Esophagus squamous epithelium (tissue), 5 donors: Measurements from ENCODE around the gene MINDY1. TPM values are rescaled to one million over a fixed set of nuclear protein-coding genes. Genes with fewer than 3 reads are reported as not detected.
A peak's percentile ranks its signal among the peaks of the same experiment; 100 is the strongest.

Source experiments
- DNase-seq: peaks from one replicate; lab custom pipeline; 2025; lab: John Stamatoyannopoulos, UW
- H3K27ac ChIP-seq, 4 donors: fragments of 200-600 bp; sonication (generic); one replicate each; pipeline ENCODE4 v1.5.1; 2016 to 2019; ENCODE audit warnings: mild to moderate bottlenecking in 1 of 4
- H3K27me3 ChIP-seq, 4 donors: fragments of 200-600 bp; sonication (generic); 1 replicate in 3 of 4; 2 replicates in 1 of 4; pipeline versions ENCODE4 v1.5.1 to v1.6.0; 2017 to 2021; ENCODE audit warnings: antibody characterized with exemption in 1 of 4
- H3K36me3 ChIP-seq, 3 donors: fragments of 200-600 bp; sonication (generic); one replicate each; pipeline ENCODE4 v1.5.1; 2016 to 2019
- H3K4me1 ChIP-seq, 3 donors: fragments of 200-600 bp; sonication (generic); one replicate each; pipeline ENCODE4 v1.5.1; 2017 to 2019
- H3K4me3 ChIP-seq, 4 donors: fragments of 200-600 bp; sonication (generic); 1 replicate in 3 of 4; 2 replicates in 1 of 4; pipeline ENCODE4 v1.5.1; 2016 to 2019; ENCODE audit warnings: mild to moderate bottlenecking in 2 of 4, moderate library complexity in 1 of 4
- H3K9me3 ChIP-seq, 3 donors: fragments of 200-600 bp; sonication (generic); one replicate each; pipeline ENCODE4 v1.5.1; 2016 to 2019
- CTCF ChIP-seq, 6 experiments: fragments of 450-650 bp in 4 of 6; fragments of 200-600 bp in 2 of 6; sonication (generic) in 2 of 6; IDR thresholded peaks; one replicate each; pipeline ENCODE4 v1.5.1; 2016 to 2019; ENCODE audit warnings: antibody characterized with exemption in 6 of 6, mild to moderate bottlenecking in 4 of 6, moderate library complexity in 4 of 6
- POLR2A ChIP-seq, 4 donors: fragments of 450-650 bp; IDR thresholded peaks; one replicate each; pipeline ENCODE4 v1.6.1; 2017; ENCODE audit warnings: antibody characterized with exemption in 4 of 4, mild to moderate bottlenecking in 4 of 4, moderate library complexity in 3 of 4
- WGBS, 2 donors: methylation state at CpG; one replicate each; pipeline ENCODE4 v1.1.5; 2018; 5-methylcytosine and 5-hydroxymethylcytosine counted together
- intact Hi-C: fragments of 100-400 bp; cut with DNase I; formaldehyde crosslinking; loops from one replicate; pipeline ENCODE4 v1.15.0; 2022
- total RNA-seq, 4 donors: library from RNA; depleted of rRNA; stranded (reverse); fragments of >200 nt; gene quantifications; one replicate each; pipeline ENCODE4 v1.1.0, GENCODE V29; 2016
- donor health status: DM: yes; HTN: yes; CAD: no.

MINDY1 gene
- total RNA-seq, 4 donors from 2014 or later: 25.4 to 52.5 (median 37.1) TPM

- WGBS, 2 donors: 2 to 3% methylated on average over 5 to 13 of the region's 48 CpGs
- intact Hi-C loops: no loop called here
These were observed 41.4 kb upstream of the MINDY1 start for GRCh38 chr1:151047925-151048644.

GRCh38 chr1:151047591-151047924, 40.9 kb upstream of the MINDY1 start, which contains the start of gene C1orf56:
Gene C1orf56, plus strand, starts transcription at chr1:151047751. Its CDS starts 97 bp downstream, at chr1:151047848.
- Histone ChIP-seq H3K27ac (peak within 1 kb of the TSS; percentile 79 to 94 (median 88)), H3K36me3 (peaks cover under 1 to 57% (median 10%) of the 10 kb centered on the region in 3 donors)
- 0% methylated on average over 1 to 7 of the region's 29 CpGs for WGBS, 2 donors

More at GRCh38 chr1:151047925-151048644, 41.4 kb upstream of the MINDY1 start:
- Histone ChIP-seq H3K9me3 (no peaks in the 10 kb centered on the region), H3K27ac (peak overlapping the region; percentile 79 to 94 (median 88)), H3K27me3 (no peaks in the 10 kb centered on the region), H3K36me3 (peaks cover 6 to 57% (median 16%) of the 10 kb centered on the region in 3 donors), H3K4me3 (peak overlapping the region; percentile 45 to 74 (median 72)), H3K4me1 (peaks cover 10 to 50% (median 14%) of the 10 kb centered on the region in 3 donors)
- no peak for DNase-seq
- TF ChIP-seq CTCF (IDR thresholded peaks at IDR 0.05) (peak in 3 of 6 experiments; percentile 41 to 48 (median 47)), POLR2A (IDR thresholded peaks at IDR 0.05) (peak in 1 of 4 donors; percentile 33)

GRCh38 chr1:151043163-151043562, 36.5 kb upstream of the MINDY1 start:
- 100% methylated on average over 1 of the region's 1 CpG; no CpG with 5 or more reads in 1 of the 2 donors for WGBS, 2 donors

More at GRCh38 chr1:151047591-151047924, 40.9 kb upstream of the MINDY1 start, which contains the start of gene C1orf56:
- peak within 1 kb of the TSS; percentile 45 to 74 (median 72) for H3K4me3 ChIP-seq
- TF ChIP-seq POLR2A (IDR thresholded peaks at IDR 0.05) (peak in 2 of 4 donors; percentile 45 to 63), CTCF (IDR thresholded peaks at IDR 0.05) (no peak)
- H3K9me3 ChIP-seq: no peaks in the 10 kb centered on the region
- H3K4me1 ChIP-seq: peaks cover 10 to 49% (median 14%) of the 10 kb centered on the region in 3 donors
- H3K27me3 ChIP-seq: no peaks in the 10 kb centered on the region
- intact Hi-C loops: no loop called here
- no peak for DNase-seq

GRCh38 chr1:151039521-151039920, 32.8 kb upstream of the MINDY1 start:
- WGBS, 2 donors: 91% methylated on average over 3 of the region's 3 CpGs
- Histone ChIP-seq H3K4me3 (no peak overlapping the region), H3K9me3 (no peaks in the 10 kb centered on the region), H3K27me3 (no peaks in the 10 kb centered on the region), H3K36me3 (peaks cover 0 to 74% (median 0%) of the 10 kb centered on the region in 3 donors), H3K4me1 (peaks cover 0 to 29% (median 0%) of the 10 kb centered on the region in 3 donors), H3K27ac (no peak overlapping the region)
- DNase-seq: no peak
- TF ChIP-seq CTCF (IDR thresholded peaks at IDR 0.05) (no peak), POLR2A (IDR thresholded peaks at IDR 0.05) (no peak)
- intact Hi-C loops: no loop called here

More at GRCh38 chr1:151043163-151043562, 36.5 kb upstream of the MINDY1 start:
- intact Hi-C loops: no loop called here
- Histone ChIP-seq H3K36me3 (peaks cover 0 to 80% (median 0%) of the 10 kb centered on the region in 3 donors), H3K9me3 (no peaks in the 10 kb centered on the region), H3K4me3 (no peak overlapping the region), H3K27me3 (no peaks in the 10 kb centered on the region), H3K4me1 (peaks cover 5 to 18% (median 5%) of the 10 kb centered on the region in 3 donors), H3K27ac (no peak overlapping the region)
- DNase-seq: no peak
- TF ChIP-seq CTCF (IDR thresholded peaks at IDR 0.05) (no peak), POLR2A (IDR thresholded peaks at IDR 0.05) (no peak)

- intact Hi-C loops: no loop called here
- TF ChIP-seq CTCF (IDR thresholded peaks at IDR 0.05): no peak
- Histone ChIP-seq H3K9me3 (no peaks in the 10 kb centered on the region), H3K27ac (peak overlapping the region; percentile 28 to 90 (median 78)), H3K27me3 (no peaks in the 10 kb centered on the region), H3K4me3 (peak overlapping the region; percentile 13 to 43 (median 40)), H3K4me1 (peaks cover 0 to 40% (median 0%) of the 10 kb centered on the region in 3 donors), H3K36me3 (peaks cover 0 to 72% (median 3%) of the 10 kb centered on the region in 3 donors)
- WGBS, 2 donors: 45 to 60% methylated on average over 6 of the region's 6 CpGs
- no peak for DNase-seq
These were observed 30.3 kb upstream of the MINDY1 start for GRCh38 chr1:151037032-151037431.
